ENCODE measurements around the gene MUC4. TPM values are rescaled to one million over a fixed set of nuclear protein-coding genes. Genes with fewer than 3 reads are reported as not detected.
A peak's percentile ranks its signal among the peaks of the same experiment; 100 is the strongest.
"Not testable (repeated sequence)": the region's sequence is repeated elsewhere in the genome, so short reads cannot be mapped to it uniquely, and the experiment has no call there.

MUC4 gene
- total RNA-seq, 2 donors from 2014 or later: 0.19 to 0.28 TPM

DNA sequence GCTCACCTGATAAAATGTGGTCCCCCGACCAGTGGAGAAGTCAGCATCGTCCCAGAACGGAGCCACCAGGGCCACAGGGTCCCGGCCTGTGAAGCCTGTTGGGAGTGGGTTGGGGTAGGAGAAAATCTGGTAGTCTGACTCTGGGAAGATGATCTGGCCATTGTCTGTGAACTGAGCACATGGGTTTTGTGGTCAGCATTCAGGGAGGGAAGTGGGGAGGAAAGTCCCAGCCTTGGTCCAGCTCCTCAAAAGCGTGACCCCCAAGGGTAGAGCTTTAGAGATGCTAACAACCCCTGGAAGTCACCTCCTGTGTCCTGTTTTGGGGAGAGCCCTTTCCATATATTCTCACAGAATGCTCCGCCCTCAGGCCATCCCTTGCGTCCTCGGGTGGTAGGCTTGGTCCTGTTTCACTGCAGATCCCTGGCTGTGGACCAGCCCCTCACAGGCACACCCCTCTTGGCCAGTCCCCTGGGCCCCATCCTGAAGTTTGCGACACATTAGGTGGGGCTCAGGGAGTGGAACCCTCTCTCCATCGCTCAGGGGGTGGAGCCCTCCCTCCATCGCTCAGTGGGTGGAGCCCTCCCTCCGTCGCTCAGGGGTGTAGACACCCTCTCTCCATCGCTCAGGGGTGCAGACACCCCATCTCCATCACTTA is 40.0 kb downstream of the MUC4 start:
- Mint-ChIP-seq H3K4me3 (no peak overlapping the region), H3K9me3 (no peaks in the 10 kb centered on the region), H3K27ac (no peak overlapping the region), H3K4me1 (ENCODE audit: low read depth in 2 of 2) (peaks cover 0 to 18% of the 10 kb centered on the region in 2 donors), H3K27me3 (no peaks in the 10 kb centered on the region), H3K36me3 (no peaks in the 10 kb centered on the region)
- DNase-seq (ENCODE audit: low spot score) (no peak), ATAC-seq (no peak)

DNA sequence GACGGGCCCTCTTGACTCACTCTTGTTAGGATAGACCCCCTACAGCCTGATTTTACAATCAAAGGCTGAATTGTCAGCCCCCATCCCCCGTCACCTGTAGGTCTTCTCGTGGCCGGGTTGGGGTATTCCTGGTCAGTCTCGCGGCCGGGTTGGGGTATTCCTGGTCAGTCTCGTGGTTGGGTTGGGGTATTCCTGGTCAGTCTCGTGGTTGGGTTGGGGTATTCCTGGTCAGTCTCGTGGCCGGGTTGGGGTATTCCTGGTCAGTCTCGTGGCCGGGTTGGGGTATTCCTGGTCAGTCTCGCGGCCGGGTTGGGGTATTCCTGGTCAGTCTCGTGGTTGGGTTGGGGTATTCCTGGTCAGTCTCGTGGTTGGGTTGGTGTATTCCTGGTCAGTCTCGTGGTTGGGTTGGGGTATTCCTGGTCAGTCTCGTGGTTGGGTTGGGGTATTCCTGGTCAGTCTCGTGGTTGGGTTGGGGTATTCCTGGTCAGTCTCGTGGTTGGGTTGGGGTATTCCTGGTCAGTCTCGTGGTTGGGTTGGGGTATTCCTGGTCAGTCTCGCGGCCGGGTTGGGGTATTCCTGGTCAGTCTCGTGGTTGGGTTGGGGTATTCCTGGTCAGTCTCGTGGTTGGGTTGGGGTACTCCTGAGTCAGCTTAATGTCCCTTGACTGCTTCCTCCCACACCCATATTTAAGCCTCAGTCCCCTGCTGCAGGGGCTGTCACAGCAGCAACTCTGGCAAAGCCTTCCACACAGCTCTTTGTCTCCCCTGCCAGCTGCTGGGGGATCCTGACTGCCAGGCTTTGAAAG is 40.7 kb downstream of the MUC4 start:
- H3K27ac Mint-ChIP-seq; H3K9me3 Mint-ChIP-seq; DNase-seq (ENCODE audit: low spot score); H3K27me3 Mint-ChIP-seq; ATAC-seq; H3K36me3 Mint-ChIP-seq; H3K4me3 Mint-ChIP-seq: not testable (repeated sequence)
- H3K4me1 Mint-ChIP-seq (ENCODE audit: low read depth in 2 of 2): peaks cover 0 to 18% of the 10 kb centered on the region in 2 donors

DNA sequence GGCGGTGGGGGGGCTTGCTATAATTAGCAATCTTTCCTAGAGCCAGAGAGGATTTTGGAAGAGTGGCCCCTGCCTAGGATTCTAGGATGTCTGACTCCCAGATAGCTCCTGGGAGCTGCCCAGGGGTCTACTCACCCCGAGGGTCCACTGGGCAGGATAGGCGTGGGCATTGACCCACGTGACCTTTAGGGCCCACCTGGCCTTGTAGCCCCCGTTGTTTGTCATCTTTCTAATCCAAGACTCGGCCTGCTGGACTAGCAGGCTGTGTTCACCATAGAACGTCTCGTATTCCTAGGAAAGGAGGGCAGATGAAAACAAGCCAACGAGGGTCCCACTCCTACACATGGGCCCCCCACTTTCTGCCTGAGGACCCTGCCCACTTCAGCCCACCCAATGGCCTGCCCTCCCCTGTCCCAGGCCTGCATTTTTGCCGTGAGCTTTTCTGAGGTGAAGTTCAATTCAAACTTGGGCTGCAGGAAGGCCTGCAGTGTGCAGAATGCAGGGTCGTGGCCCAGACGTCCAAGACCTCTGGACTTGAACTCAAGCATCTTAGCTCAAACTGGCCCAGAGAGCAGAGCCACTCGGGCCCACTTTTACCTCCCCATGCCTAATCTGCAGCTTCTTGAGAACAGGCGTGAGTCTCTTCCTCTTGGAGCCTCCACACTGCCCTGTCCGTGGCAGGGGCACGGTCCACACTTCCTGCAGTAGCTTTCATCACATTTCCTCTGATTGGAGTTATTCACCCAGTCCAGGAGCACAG is 41.5 kb downstream of the MUC4 start:
- Mint-ChIP-seq H3K27ac (no peak overlapping the region), H3K9me3 (no peaks in the 10 kb centered on the region), H3K4me3 (no peak overlapping the region), H3K36me3 (no peaks in the 10 kb centered on the region), H3K27me3 (no peaks in the 10 kb centered on the region), H3K4me1 (ENCODE audit: low read depth in 2 of 2) (peaks cover 0 to 18% of the 10 kb centered on the region in 2 donors)
- no peak for DNase-seq (ENCODE audit: low spot score)
- ATAC-seq: no peak

DNA sequence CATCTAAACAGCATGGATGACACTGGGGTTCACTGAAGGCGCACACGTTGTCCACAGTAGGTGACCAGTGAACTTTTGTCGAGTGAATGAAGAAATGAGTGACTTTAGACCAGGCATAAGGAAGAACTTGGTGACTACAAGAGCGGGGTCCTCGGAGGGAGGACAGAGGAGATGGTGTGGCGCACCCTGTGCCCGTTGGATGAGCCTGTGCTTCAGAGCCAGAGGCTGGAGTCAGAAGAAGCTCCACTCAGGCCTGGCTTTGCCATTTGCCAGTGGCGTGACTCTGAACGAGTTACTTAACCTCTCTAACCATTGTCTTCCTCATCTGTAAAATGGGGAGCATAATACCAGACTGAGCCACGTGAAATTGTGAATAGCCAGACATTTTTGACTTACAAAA is 42.2 kb downstream of the MUC4 start:
- H3K4me3 Mint-ChIP-seq: no peak overlapping the region
- peaks cover 0 to 18% of the 10 kb centered on the region in 2 donors for H3K4me1 Mint-ChIP-seq (ENCODE audit: low read depth in 2 of 2)
- no peaks in the 10 kb centered on the region for H3K9me3 Mint-ChIP-seq
- ATAC-seq: no peak
- H3K27me3 Mint-ChIP-seq: no peaks in the 10 kb centered on the region
- H3K27ac Mint-ChIP-seq: no peak overlapping the region
- no peak for DNase-seq (ENCODE audit: low spot score)
- no peaks in the 10 kb centered on the region for H3K36me3 Mint-ChIP-seq

DNA sequence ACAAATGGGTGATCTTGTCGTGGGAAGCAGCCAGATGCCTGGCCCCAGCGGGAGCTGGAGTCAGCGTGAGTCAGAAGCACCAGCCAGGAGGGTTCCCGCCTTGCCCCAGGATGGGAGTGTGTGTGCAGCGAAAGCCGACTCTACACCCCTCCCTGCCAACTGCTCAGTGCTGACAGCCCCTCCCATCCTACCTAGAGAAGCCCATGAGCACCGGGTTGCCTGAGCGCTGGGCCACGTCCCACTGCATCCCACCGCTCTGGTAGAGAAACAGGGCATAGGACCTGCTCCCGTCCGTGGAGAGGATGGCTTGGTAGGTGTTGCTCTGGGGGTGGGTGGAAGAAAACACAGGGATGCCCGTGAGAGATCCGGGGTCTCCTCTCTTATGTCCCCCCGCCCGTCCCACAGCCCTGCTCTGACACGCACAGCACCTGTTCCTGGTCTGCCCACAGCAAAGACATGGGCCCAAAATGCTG is 42.9 kb downstream of the MUC4 start:
- no peaks in the 10 kb centered on the region for H3K9me3 Mint-ChIP-seq
- DNase-seq (ENCODE audit: low spot score): no peak
- no peaks in the 10 kb centered on the region for H3K36me3 Mint-ChIP-seq
- peak overlapping the region in 1 of 2 donors; percentile 9 for H3K27ac Mint-ChIP-seq
- no peak for ATAC-seq
- H3K4me1 Mint-ChIP-seq (ENCODE audit: low read depth in 2 of 2): peaks cover 0 to 20% of the 10 kb centered on the region in 2 donors
- peaks cover 0 to 3% of the 10 kb centered on the region in 2 donors for H3K27me3 Mint-ChIP-seq
- no peak overlapping the region for H3K4me3 Mint-ChIP-seq

DNA sequence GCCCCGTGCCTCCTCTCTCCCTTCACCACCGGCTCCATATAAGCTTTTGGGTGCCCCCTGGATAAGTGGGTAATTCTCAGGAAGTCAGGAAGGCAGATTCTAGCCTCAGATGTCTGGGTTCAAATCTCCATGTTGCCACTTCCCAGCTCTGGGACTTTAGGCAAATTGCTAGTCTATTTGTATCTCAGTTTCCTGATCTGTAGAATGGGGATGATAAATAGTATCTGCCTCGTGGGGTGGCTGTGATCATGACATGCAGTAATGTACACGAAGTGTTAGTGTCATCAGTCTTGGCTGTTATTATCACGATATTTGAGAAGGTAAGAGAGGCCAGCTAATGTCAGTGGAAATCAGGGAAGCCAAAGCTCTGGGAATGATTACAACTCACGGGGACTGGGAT is 43.3 kb downstream of the MUC4 start:
- peaks cover 0 to 22% of the 10 kb centered on the region in 2 donors for H3K4me1 Mint-ChIP-seq (ENCODE audit: low read depth in 2 of 2)
- peaks cover 0 to 3% of the 10 kb centered on the region in 2 donors for H3K27me3 Mint-ChIP-seq
- H3K9me3 Mint-ChIP-seq: no peaks in the 10 kb centered on the region
- H3K4me3 Mint-ChIP-seq: no peak overlapping the region
- no peak for ATAC-seq
- H3K36me3 Mint-ChIP-seq: no peaks in the 10 kb centered on the region
- no peak for DNase-seq (ENCODE audit: low spot score)
- H3K27ac Mint-ChIP-seq: peak overlapping the region in 1 of 2 donors; percentile 9

DNA sequence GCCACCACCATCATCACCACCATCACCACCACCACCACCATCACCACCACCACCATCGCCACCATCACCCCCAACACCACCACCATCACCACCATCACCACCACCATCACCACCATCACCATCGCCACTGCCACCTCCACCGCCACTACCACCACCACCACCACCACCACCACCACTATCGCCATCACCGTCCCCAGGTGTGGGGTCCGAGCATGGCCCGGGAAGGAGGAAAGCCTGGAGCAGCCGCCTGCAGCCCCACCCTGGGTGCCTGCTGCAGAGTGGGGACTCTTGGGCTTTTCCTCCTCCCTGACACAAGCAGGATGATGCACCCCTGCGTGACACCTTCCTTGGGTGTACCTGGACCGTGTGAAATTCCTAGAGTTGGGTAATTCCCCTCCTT is 43.9 kb downstream of the MUC4 start:
- Mint-ChIP-seq H3K4me1 (ENCODE audit: low read depth in 2 of 2) (peaks cover 0 to 20% of the 10 kb centered on the region in 2 donors), H3K36me3 (no peaks in the 10 kb centered on the region), H3K27ac (peak overlapping the region in 1 of 2 donors; percentile 9), H3K27me3 (peaks cover 0 to 3% of the 10 kb centered on the region in 2 donors), H3K4me3 (no peak overlapping the region), H3K9me3 (no peaks in the 10 kb centered on the region)
- DNase-seq (ENCODE audit: low spot score) (no peak), ATAC-seq (no peak)

DNA sequence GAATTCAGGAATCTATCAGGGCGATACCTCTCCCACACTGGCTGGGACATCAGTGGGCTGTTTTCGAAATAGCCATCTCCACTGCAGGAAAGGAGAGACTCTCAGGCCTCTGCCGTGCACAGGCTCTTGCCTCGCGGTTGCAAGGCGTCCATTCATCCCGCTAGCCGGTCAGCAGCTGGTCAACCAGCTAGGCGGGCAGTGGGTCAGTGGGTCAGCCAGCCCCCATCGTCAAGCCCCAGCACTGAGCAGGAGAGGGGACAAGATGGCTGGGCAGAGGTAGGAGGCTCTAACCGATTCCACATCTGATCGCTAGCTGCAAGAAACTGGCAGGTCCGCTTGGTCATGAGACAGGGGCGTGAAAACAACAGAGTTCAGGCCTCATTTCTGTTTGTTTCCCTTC is 45.1 kb downstream of the MUC4 start:
- DNase-seq (ENCODE audit: low spot score) (no peak), ATAC-seq (no peak)
- H3K27ac Mint-ChIP-seq: no peak overlapping the region

DNA sequence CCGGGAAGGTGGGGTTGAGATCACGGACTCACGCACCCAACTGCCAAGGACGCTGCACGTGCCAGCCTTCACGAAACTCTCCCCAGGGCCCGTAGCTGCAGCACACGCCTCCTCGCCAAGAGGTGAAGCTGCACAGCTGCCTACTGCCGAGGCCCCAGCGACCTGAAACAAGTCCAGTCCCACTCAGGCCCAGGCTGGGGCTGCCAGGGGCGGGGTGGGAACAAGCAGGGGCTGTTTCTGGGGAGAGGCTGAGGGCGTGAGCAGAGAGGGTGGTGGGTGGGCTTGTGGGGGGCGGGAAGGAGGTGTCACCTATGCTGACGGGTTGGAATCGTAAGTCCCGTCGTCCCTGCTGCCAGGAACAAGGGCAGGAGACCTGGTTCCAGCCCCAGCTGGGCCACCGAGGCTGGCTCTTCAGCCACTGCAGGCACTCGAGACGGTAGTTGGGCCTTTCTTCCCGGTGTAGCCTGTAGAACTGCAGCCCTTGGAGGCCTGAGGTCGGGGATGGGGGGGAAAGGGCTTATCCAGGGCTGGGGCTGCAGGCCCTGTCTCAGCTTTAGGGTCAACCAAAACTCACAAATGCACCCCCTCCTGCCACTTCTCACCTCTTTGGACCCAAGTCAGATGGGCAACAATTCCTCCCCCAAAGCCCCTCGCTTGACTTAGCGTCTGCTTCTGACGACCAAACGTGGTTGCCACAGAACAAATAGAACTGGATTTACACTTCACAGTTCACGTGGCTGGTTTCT is 46.6 kb downstream of the MUC4 start:
- peaks cover 4 to 5% of the 10 kb centered on the region in 2 donors for H3K27me3 Mint-ChIP-seq
- H3K36me3 Mint-ChIP-seq: no peaks in the 10 kb centered on the region
- H3K4me3 Mint-ChIP-seq: no peak overlapping the region
- DNase-seq (ENCODE audit: low spot score) (no peak), ATAC-seq (no peak)
- no peak overlapping the region for H3K27ac Mint-ChIP-seq
- H3K4me1 Mint-ChIP-seq (ENCODE audit: low read depth in 2 of 2): peaks cover 0 to 16% of the 10 kb centered on the region in 2 donors
- H3K9me3 Mint-ChIP-seq: no peaks in the 10 kb centered on the region

More for the DNA sequence above, 45.1 kb downstream of the MUC4 start:
- peaks cover 0 to 3% of the 10 kb centered on the region in 2 donors for H3K27me3 Mint-ChIP-seq
- H3K4me1 Mint-ChIP-seq (ENCODE audit: low read depth in 2 of 2): peaks cover 0 to 16% of the 10 kb centered on the region in 2 donors
- no peaks in the 10 kb centered on the region for H3K9me3 Mint-ChIP-seq
- no peak overlapping the region for H3K4me3 Mint-ChIP-seq
- no peaks in the 10 kb centered on the region for H3K36me3 Mint-ChIP-seq

DNA sequence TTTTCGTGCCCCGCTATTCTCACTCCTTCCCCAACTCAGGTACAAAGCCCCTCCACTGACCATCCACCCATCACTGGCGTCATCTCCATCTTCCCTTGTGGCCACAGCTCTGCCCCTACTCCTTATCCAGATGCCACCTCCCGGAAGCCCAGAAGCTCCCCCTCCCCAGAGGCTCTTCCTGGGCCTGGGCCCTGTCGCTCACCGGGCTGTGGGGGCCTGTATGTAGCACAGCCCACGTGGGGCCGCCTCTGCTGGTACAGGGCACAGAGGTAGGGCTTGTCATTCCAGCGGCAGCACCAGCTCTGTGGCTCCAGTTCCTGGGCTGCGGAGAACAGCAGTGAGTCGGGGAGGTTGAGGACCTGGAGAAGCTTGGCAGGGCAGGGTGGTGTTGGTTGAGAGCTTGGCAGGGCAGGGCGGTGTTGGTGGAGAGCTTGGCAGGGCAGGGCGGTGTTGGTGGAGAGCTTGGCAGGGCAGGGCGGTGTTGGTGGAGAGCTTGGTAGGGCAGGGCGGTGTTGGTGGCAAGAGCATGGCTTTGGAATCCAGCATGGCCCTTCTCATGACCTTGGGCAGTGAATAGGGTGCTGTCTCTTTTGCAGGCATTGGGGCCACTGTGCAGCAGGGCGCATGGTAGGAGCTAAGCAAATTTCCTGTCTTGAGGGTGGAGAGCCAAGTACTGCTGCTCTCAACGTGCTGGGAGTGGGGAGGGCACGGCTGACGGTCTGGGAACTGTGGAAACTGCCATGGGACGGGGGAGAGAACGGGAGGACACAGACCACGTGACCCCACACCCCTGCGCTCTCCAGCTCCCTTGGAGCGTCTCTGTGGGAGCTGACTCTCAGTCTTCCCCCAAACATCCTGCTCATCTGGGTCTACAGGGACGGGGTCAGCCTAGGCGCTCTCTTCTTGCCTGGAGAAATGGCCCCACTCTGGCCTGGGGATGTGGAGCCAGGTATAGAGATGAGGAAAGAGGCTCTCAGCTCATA is 47.6 kb downstream of the MUC4 start:
- no peak overlapping the region for H3K27ac Mint-ChIP-seq

DNA sequence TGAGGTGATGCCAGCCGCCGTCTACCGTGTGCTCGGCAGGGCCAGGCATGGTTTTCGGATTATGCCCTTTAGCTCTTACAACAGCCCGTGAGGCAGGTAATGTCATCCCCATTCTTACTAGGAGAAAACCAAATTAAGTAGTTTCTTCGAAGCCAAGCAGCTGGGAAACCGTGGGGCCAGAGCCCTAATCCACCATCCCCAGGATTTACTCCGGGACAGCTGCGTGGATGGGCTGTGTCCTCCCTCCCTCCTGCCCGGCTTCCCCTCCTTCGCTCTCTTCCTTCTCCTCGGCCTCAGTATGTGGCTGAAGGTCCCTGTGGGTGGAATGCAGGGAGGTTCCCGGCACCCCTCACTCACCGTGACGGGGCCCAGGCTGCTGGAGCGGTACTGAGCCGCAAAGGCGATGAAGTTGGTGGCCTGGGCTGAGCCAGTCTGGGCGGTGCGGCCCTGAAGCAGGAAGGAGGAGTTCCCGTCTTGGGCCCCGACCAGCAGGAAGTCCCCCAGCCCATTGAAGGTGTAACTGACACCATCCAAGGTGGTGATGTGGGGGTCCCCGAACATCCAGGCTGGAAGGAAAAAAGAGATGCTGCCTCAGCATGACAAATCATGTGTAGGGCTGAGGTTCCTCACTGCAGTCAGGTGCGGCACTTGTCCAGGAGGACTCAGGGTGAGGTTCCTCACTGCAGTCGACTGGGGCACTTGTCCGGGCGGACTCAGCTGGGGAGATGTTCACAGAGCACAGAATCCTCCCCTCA is 48.5 kb downstream of the MUC4 start:
- H3K27me3 Mint-ChIP-seq: peaks cover 9 to 16% of the 10 kb centered on the region in 2 donors
- no peaks in the 10 kb centered on the region for H3K36me3 Mint-ChIP-seq
- no peak for ATAC-seq

More for the DNA sequence above, 47.6 kb downstream of the MUC4 start:
- Mint-ChIP-seq H3K9me3 (no peaks in the 10 kb centered on the region), H3K36me3 (no peaks in the 10 kb centered on the region), H3K4me1 (ENCODE audit: low read depth in 2 of 2) (peaks cover 0 to 16% of the 10 kb centered on the region in 2 donors), H3K27me3 (peaks cover 9 to 15% of the 10 kb centered on the region in 2 donors), H3K4me3 (no peak overlapping the region)
- DNase-seq (ENCODE audit: low spot score) (no peak), ATAC-seq (no peak)

DNA sequence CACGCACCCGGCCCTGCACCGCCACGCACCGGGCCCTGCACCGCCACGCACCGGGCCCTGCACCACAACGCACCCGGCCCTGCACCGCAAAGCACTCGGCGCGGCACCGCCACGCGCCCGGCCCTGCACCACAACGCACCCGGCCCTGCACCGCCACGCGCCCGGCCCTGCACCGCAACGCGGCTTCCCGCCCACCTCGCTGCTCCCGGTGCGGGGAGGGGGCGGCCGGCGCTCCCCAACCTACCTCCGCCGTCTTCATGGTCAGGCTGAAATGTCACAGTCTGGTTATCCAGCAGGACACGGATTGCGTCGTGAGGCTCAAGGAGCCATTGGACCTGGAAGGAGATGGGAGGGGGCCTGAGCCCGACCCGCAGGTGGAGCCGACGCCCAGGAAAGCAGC is 49.1 kb downstream of the MUC4 start:
- H3K4me1 Mint-ChIP-seq (ENCODE audit: low read depth in 2 of 2): peaks cover 0 to 14% of the 10 kb centered on the region in 2 donors
- ATAC-seq: no peak
- no peak overlapping the region for H3K27ac Mint-ChIP-seq
- H3K9me3 Mint-ChIP-seq: no peaks in the 10 kb centered on the region
- no peaks in the 10 kb centered on the region for H3K36me3 Mint-ChIP-seq
- no peak overlapping the region for H3K4me3 Mint-ChIP-seq
- no peak for DNase-seq (ENCODE audit: low spot score)
- peaks cover 10 to 22% of the 10 kb centered on the region in 2 donors for H3K27me3 Mint-ChIP-seq

More for the DNA sequence above, 48.5 kb downstream of the MUC4 start:
- DNase-seq (ENCODE audit: low spot score): no peak
- H3K9me3 Mint-ChIP-seq: no peaks in the 10 kb centered on the region
- H3K4me1 Mint-ChIP-seq (ENCODE audit: low read depth in 2 of 2): peaks cover 0 to 12% of the 10 kb centered on the region in 2 donors
- H3K4me3 Mint-ChIP-seq: no peak overlapping the region
- H3K27ac Mint-ChIP-seq: no peak overlapping the region
